Muscle of leg (tissue), 11 donors: Measurements from ENCODE around the gene MPP2. TPM values are rescaled to one million over a fixed set of nuclear protein-coding genes. Genes with fewer than 3 reads are reported as not detected.

Source experiments
- DNase-seq: peaks from one replicate; pipeline ENCODE4 v3.0.0; 2013
- H3K27ac ChIP-seq: one replicate; pipeline ENCODE4 v1.5.1; 2013; ENCODE audit warnings: mild to moderate bottlenecking, low read length, control low read depth
- H3K27me3 ChIP-seq: one replicate; pipeline ENCODE4 v1.6.1; 2013; ENCODE audit warnings: low read length; ENCODE audit not compliant: control insufficient read depth, insufficient read depth
- H3K36me3 ChIP-seq: one replicate; pipeline ENCODE4 v1.6.1; 2013; ENCODE audit warnings: low read length; ENCODE audit not compliant: control insufficient read depth, insufficient read depth
- H3K4me1 ChIP-seq: one replicate; pipeline ENCODE4 v1.6.1; 2013; ENCODE audit warnings: low read length; ENCODE audit not compliant: control insufficient read depth, insufficient read depth
- H3K4me3 ChIP-seq: one replicate; pipeline ENCODE4 v1.5.1; 2013; ENCODE audit warnings: low read length, control low read depth
- H3K9me3 ChIP-seq: replicated peaks from 2 replicates; pipeline ENCODE4 v1.6.1; 2013; ENCODE audit warnings: low read depth, low read length; ENCODE audit not compliant: control insufficient read depth
- WGBS: methylation state at CpG from one replicate; pipeline ENCODE4 v1.1.5; 2013; ENCODE audit warnings: missing lambda C conversion rate; ENCODE audit not compliant: insufficient coverage; 5-methylcytosine and 5-hydroxymethylcytosine counted together
- polyA plus RNA-seq, 8 donors: library from polyadenylated mRNA; unstranded; fragments of 120-200 nt; gene quantifications; one replicate each; pipeline versions ENCODE4 v1.2.1 to v1.2.3, GENCODE V29; 2013; ENCODE audit warnings: inconsistent platforms in 1 of 8, low replicate concordance in 1 of 8; ENCODE audit not compliant: insufficient read length in 8 of 8, insufficient read depth in 1 of 8
- total RNA-seq: library from RNA; stranded (reverse); fragments of 120-200 nt; gene quantifications from one replicate; pipeline ENCODE4 v1.2.4, GENCODE V29; 2013

The MPP2 gene
- total and polyA plus RNA-seq, 9 donors: 1.5 to 5.6 (median 3.8) TPM

DNA sequence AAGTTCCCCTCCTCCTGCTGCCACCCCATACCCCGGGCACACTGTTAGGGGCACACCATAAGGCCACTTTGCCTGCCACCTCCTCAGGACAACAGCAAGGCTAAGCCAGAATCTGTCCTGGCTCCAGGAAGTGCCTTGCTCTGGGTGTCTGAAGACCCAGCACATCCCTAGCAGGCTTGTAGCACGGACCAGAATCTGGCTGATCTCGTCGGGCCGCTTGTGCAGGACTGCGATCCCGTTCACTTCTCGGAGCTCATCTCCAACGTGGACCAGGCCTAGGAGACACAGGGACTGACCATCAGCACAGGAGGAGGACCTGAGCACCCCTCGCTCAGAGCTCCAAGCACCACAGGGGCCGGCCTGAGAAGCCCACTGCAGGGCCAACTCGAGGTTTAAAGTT, 81.8 kb downstream of the MPP2 start:
- Histone ChIP-seq H3K4me1 (no peaks in the 10 kb centered on the region), H3K36me3 (peaks cover 41% of the 10 kb centered on the region), H3K9me3 (no peaks in the 10 kb centered on the region), H3K27ac (no peak overlapping the region), H3K4me3 (no peak overlapping the region), H3K27me3 (no peaks in the 10 kb centered on the region)
- DNase-seq: no peak
- 91% methylated on average over 12 of the region's 12 CpGs for WGBS

Other genes starting within 250 kb of the MPP2 start
- 13.8 TPM for gene MEOX1, start 245.6 kb downstream of the MPP2 start, total RNA-seq
- gene MEOX1, start 245.6 kb downstream of the MPP2 start, polyA plus RNA-seq: 10 to 100 TPM in 6 of 8 donors, 1 to 10 TPM in 2; 6.9 to 23.2 (median 12.2) TPM
- gene SOST, start 148.7 kb downstream of the MPP2 start, total RNA-seq: not detected
- gene SOST, start 148.7 kb downstream of the MPP2 start, polyA plus RNA-seq: under 1 TPM in 1 of 8 donors, not detected in 7; 0.97 TPM
- gene DUSP3, start 128.6 kb downstream of the MPP2 start, total RNA-seq: 61.0 TPM
- gene DUSP3, start 128.6 kb downstream of the MPP2 start, polyA plus RNA-seq: 10 to 100 TPM; 52.2 to 72.6 (median 65.5) TPM
- under 0.01 TPM for gene CFAP97D1, start 127.1 kb downstream of the MPP2 start, total RNA-seq
- gene CFAP97D1, start 127.1 kb downstream of the MPP2 start, polyA plus RNA-seq: under 1 TPM in 2 of 8 donors, not detected in 6; 0.04 to 0.05 TPM
- 7.1 TPM for gene MPP3, start 74.4 kb downstream of the MPP2 start, total RNA-seq
- gene MPP3, start 74.4 kb downstream of the MPP2 start, polyA plus RNA-seq: 1 to 10 TPM; 3.6 to 6.7 (median 6.1) TPM
- 2.3 TPM for gene CD300LG, start 60.4 kb downstream of the MPP2 start, total RNA-seq
- 1 to 10 TPM; 1.5 to 3.9 (median 2.0) TPM for gene CD300LG, start 60.4 kb downstream of the MPP2 start, polyA plus RNA-seq
- 0.18 TPM for gene PPY, start 34.9 kb upstream of the MPP2 start, total RNA-seq
- gene PPY, start 34.9 kb upstream of the MPP2 start, polyA plus RNA-seq: under 1 TPM in 5 of 8 donors, not detected in 3; 0.27 to 0.57 (median 0.50) TPM
- not detected for gene PYY, start 46.4 kb upstream of the MPP2 start, total RNA-seq
- under 1 TPM in 2 of 8 donors, not detected in 6; 0.17 to 0.80 TPM for gene PYY, start 46.4 kb upstream of the MPP2 start, polyA plus RNA-seq
- gene NAGS, start 97.1 kb upstream of the MPP2 start, total RNA-seq: 0.58 TPM
- gene NAGS, start 97.1 kb upstream of the MPP2 start, polyA plus RNA-seq: 1 to 10 TPM in 1 of 8 donors, under 1 TPM in 7; 0.38 to 2.3 (median 0.61) TPM
- 39.7 TPM for gene TMEM101, start 107.4 kb upstream of the MPP2 start, total RNA-seq
- gene TMEM101, start 107.4 kb upstream of the MPP2 start, polyA plus RNA-seq: 10 to 100 TPM; 28.6 to 36.3 (median 32.2) TPM
- gene LSM12, start 159.1 kb upstream of the MPP2 start, total RNA-seq: 14.4 TPM
- gene LSM12, start 159.1 kb upstream of the MPP2 start, polyA plus RNA-seq: 10 to 100 TPM; 23.6 to 32.6 (median 28.0) TPM
- gene G6PC3, start 163.2 kb upstream of the MPP2 start, total RNA-seq: 16.1 TPM
- 10 to 100 TPM; 33.6 to 43.8 (median 37.9) TPM for gene G6PC3, start 163.2 kb upstream of the MPP2 start, polyA plus RNA-seq
- gene HDAC5, start 216.1 kb upstream of the MPP2 start, total RNA-seq: 52.2 TPM
- 10 to 100 TPM; 44.4 to 64.4 (median 52.0) TPM for gene HDAC5, start 216.1 kb upstream of the MPP2 start, polyA plus RNA-seq
- 1.2 TPM for gene HROB, start 234.4 kb upstream of the MPP2 start, total RNA-seq
- gene HROB, start 234.4 kb upstream of the MPP2 start, polyA plus RNA-seq: 1 to 10 TPM; 2.1 to 3.4 (median 2.5) TPM